Measurements from ENCODE around the gene APP.

Gene APP

GRCh38 chr21:25929856-25930520, 240.6 kb downstream of the APP start:
- no peaks in the 10 kb centered on the region for H3K4me1 ChIP-seq (ENCODE audit: control insufficient read depth, low read length)
- no peaks in the 10 kb centered on the region for H3K36me3 ChIP-seq (ENCODE audit: control insufficient read depth, low read length)
- no peaks in the 10 kb centered on the region for H3K9me3 ChIP-seq (ENCODE audit: control insufficient read depth, insufficient read depth, low read length)
- no peak overlapping the region for H3K4me2 ChIP-seq (ENCODE audit: low read length)
- H3K79me2 ChIP-seq (ENCODE audit: control insufficient read depth, low read length) = no peaks in the 10 kb centered on the region
- no peaks in the 10 kb centered on the region for H4K20me1 ChIP-seq (ENCODE audit: control insufficient read depth, insufficient read depth, low read depth, low read length)
- no peak for TF ChIP-seq CTCF (IDR thresholded peaks at IDR 0.05; ENCODE audit: low read depth, low read length, poor library complexity, severe bottlenecking)
- H3K27ac ChIP-seq (ENCODE audit: low read depth, low read length) = no peak overlapping the region
- H3K4me3 ChIP-seq (ENCODE audit: low read length) = no peak overlapping the region
- H3K9me2 ChIP-seq (replicated peaks; ENCODE audit: control insufficient read depth, low read length) = no peaks in the 10 kb centered on the region
- no peaks in the 10 kb centered on the region for H3K27me3 ChIP-seq (ENCODE audit: control insufficient read depth, low read length)
- no peaks in the 10 kb centered on the region for H3F3A ChIP-seq (ENCODE audit: control insufficient read depth, insufficient read depth)

GRCh38 chr21:25927195-25927880, 243.2 kb downstream of the APP start:
- Histone ChIP-seq H4K20me1 (ENCODE audit: control insufficient read depth, insufficient read depth, low read depth, low read length) (no peaks in the 10 kb centered on the region), H3K27ac (ENCODE audit: low read depth, low read length) (no peak overlapping the region), H3K4me2 (ENCODE audit: low read length) (no peak overlapping the region), H3K4me3 (ENCODE audit: low read length) (no peak overlapping the region), H3K79me2 (ENCODE audit: control insufficient read depth, low read length) (no peaks in the 10 kb centered on the region), H3K4me1 (ENCODE audit: control insufficient read depth, low read length) (no peaks in the 10 kb centered on the region), H3K36me3 (ENCODE audit: control insufficient read depth, low read length) (no peaks in the 10 kb centered on the region), H3K27me3 (ENCODE audit: control insufficient read depth, low read length) (no peaks in the 10 kb centered on the region), H3K9me3 (ENCODE audit: control insufficient read depth, insufficient read depth, low read length) (no peaks in the 10 kb centered on the region), H3K9me2 (replicated peaks; ENCODE audit: control insufficient read depth, low read length) (no peaks in the 10 kb centered on the region), H3F3A (ENCODE audit: control insufficient read depth, insufficient read depth) (no peaks in the 10 kb centered on the region)
- no peak for TF ChIP-seq EZH2phosphoT487 (IDR thresholded peaks at IDR 0.05; ENCODE audit: borderline replicate concordance, low read length)
- no peak for TF ChIP-seq CTCF (IDR thresholded peaks at IDR 0.05; ENCODE audit: low read depth, low read length, poor library complexity, severe bottlenecking)

GRCh38 chr21:25925936-25926335, 244.6 kb downstream of the APP start:
- H3K79me2 ChIP-seq (ENCODE audit: control insufficient read depth, low read length) = no peaks in the 10 kb centered on the region
- H3K4me2 ChIP-seq (ENCODE audit: low read length) = no peak overlapping the region
- no peaks in the 10 kb centered on the region for H3K9me2 ChIP-seq (replicated peaks; ENCODE audit: control insufficient read depth, low read length)
- no peak overlapping the region for H3K27ac ChIP-seq (ENCODE audit: low read depth, low read length)
- no peaks in the 10 kb centered on the region for H4K20me1 ChIP-seq (ENCODE audit: control insufficient read depth, insufficient read depth, low read depth, low read length)
- H3F3A ChIP-seq (ENCODE audit: control insufficient read depth, insufficient read depth) = no peaks in the 10 kb centered on the region
- H3K27me3 ChIP-seq (ENCODE audit: control insufficient read depth, low read length) = no peaks in the 10 kb centered on the region
- no peaks in the 10 kb centered on the region for H3K36me3 ChIP-seq (ENCODE audit: control insufficient read depth, low read length)
- H3K4me1 ChIP-seq (ENCODE audit: control insufficient read depth, low read length) = no peaks in the 10 kb centered on the region
- TF ChIP-seq EZH2phosphoT487 (IDR thresholded peaks at IDR 0.05; ENCODE audit: borderline replicate concordance, low read length) (no peak), CTCF (IDR thresholded peaks at IDR 0.05; ENCODE audit: low read depth, low read length, poor library complexity, severe bottlenecking) (no peak)
- H3K9me3 ChIP-seq (ENCODE audit: control insufficient read depth, insufficient read depth, low read length) = no peaks in the 10 kb centered on the region
- H3K4me3 ChIP-seq (ENCODE audit: low read length) = no peak overlapping the region

All from DOHH2 (cell line).